Esophagus muscularis mucosa (tissue), 4 donors: ENCODE results near the gene RPL18.

Source experiments
- CTCF ChIP-seq, 3 experiments: fragments of 200-600 bp in 2 of 3; fragments of 450-650 bp in 1 of 3; sonication (generic) in 2 of 3; IDR thresholded peaks; one replicate each; pipeline ENCODE4 v1.5.1; 2017 to 2019; ENCODE audit warnings: antibody characterized with exemption in 3 of 3, mild to moderate bottlenecking in 2 of 3, moderate library complexity in 1 of 3
- EP300 ChIP-seq: sonication (generic); formaldehyde crosslinking; IDR thresholded peaks from one replicate; pipeline ENCODE4 v1.6.1; 2017; ENCODE audit warnings: antibody characterized with exemption
- POLR2AphosphoS5 ChIP-seq, 2 donors: sonication (generic); formaldehyde crosslinking; IDR thresholded peaks; one replicate each; pipeline ENCODE4 v1.6.1; 2017; ENCODE audit warnings: antibody characterized with exemption in 2 of 2

DNA sequence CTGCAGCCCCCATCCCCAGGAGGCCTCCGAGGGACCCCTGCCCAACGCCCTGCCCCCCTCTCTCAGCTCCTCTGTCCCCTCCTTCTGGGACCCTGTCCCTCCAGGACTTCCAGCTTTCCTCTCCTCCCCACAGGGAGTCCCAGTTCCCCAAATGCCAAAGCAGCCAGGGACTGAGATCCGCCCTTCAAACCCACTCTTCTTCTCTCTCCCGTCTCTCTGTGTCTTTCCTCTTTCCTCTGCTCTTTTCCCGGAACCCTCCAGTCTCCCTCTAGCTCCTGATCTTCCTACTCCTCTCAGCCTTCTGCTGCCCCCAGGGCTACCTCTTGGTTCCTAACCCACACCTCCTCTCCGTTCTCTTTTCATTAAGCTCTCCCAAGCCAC lies 26.6 kb upstream of the RPL18 start:
- TF ChIP-seq EP300 (no peak), CTCF (IDR thresholded peaks at IDR 0.05) (no peak), POLR2AphosphoS5 (IDR thresholded peaks at IDR 0.05) (no peak)
